OCI-LY3 (cell line): ENCODE measurements around the gene KCNA2.

Experiments used
- H2AFZ ChIP-seq: fragments of 200-600, 300-600 bp; shearing (Covaris generic); 2 replicates; pipeline ENCODE4 v1.6.0; 2014; ENCODE audit warnings: antibody characterized with exemption, low read depth, low read length
- H3K27ac ChIP-seq: fragments of 200-600, 300-600 bp; sonication (generic); 2 replicates; pipeline ENCODE4 v1.5.1; 2014; ENCODE audit warnings: mild to moderate bottlenecking, low read length, moderate library complexity, mixed read lengths
- H3K27me3 ChIP-seq: fragments of 200-600, 300-600 bp; sonication (generic); 2 replicates; pipeline ENCODE4 v1.6.1; 2014; ENCODE audit warnings: low read depth, low read length, mixed read lengths
- H3K36me3 ChIP-seq: fragments of 200-600, 300-600 bp; sonication (generic); replicated peaks from 2 replicates; pipeline ENCODE3; 2014; ENCODE audit warnings: low read depth, low read length, mixed read lengths
- H3K4me1 ChIP-seq: fragments of 300-600, 200-600 bp; sonication (generic); 2 replicates; pipeline ENCODE4 v1.6.1; 2014; ENCODE audit warnings: low read length, mixed read lengths
- H3K4me2 ChIP-seq: fragments of 200-600, 300-600 bp; sonication (generic); 2 replicates; pipeline ENCODE4 v1.6.1; 2014; ENCODE audit warnings: low read length, mixed read lengths
- H3K4me3 ChIP-seq: fragments of 300-600, 200-600 bp; sonication (generic); 2 replicates; pipeline ENCODE4 v1.5.1; 2014; ENCODE audit warnings: antibody characterized with exemption, mild to moderate bottlenecking, low read length, moderate library complexity
- H3K79me2 ChIP-seq: fragments of 300-600, 200-600 bp; shearing (Covaris generic); 2 replicates; pipeline ENCODE4 v1.6.1; 2014; ENCODE audit warnings: mild to moderate bottlenecking, low read length, mixed read lengths
- H3K9ac ChIP-seq: fragments of 300-600, 200-600 bp; shearing (Covaris generic); 2 replicates; pipeline ENCODE4 v1.6.0; 2014; ENCODE audit warnings: mild to moderate bottlenecking, low read length, moderate library complexity
- H3K9me3 ChIP-seq: fragments of 200-600, 300-600 bp; shearing (Covaris generic); 2 replicates; pipeline ENCODE4 v1.6.1; 2014; ENCODE audit warnings: low read length, mixed read lengths; ENCODE audit not compliant: insufficient read depth
- H4K20me1 ChIP-seq: fragments of 200-600, 300-600 bp; sonication (generic); 2 replicates; pipeline ENCODE4 v1.6.1; 2016; ENCODE audit warnings: low read length, mixed read lengths; ENCODE audit not compliant: insufficient read depth
- EZH2phosphoT487 ChIP-seq: fragments of 200-600 bp; shearing (Covaris generic); IDR thresholded peaks from 2 replicates; pipeline ENCODE4 v1.6.1; 2018; ENCODE audit warnings: antibody characterized with exemption, mixed run types, low read depth
- TF ChIP-seq, protein P1 (sequence below): fragments of 200-600, 300-600 bp; sonication (generic); IDR thresholded peaks from 2 replicates; pipeline ENCODE4 v1.5.1; 2014; ENCODE audit warnings: antibody characterized with exemption, low read length, low read depth

The KCNA2 gene

DNA sequence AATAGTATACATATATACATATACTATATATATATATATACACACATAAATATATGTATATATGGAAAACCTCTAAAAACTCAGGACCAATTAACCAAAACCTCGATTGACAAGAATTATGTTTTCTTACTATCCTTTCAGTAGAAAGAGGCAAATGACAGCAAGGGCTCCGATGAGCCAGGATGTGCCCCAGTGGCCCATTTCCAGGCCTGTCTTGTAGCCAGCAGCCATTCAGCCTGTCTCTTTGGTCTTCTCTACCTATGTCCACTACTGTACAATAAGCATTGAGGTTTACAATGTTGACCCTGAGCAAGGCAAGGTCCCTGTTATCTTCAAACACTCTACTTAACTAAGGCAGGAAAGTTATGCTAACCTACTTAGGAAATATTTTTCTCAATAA is 9.8 kb downstream of the KCNA2 start:
- Histone ChIP-seq H4K20me1 (no peaks in the 10 kb centered on the region), H3K79me2 (no peaks in the 10 kb centered on the region), H3K27ac (no peak overlapping the region), H3K4me1 (no peaks in the 10 kb centered on the region), H2AFZ (no peak overlapping the region), H3K4me2 (no peak overlapping the region), H3K36me3 (no peaks in the 10 kb centered on the region), H3K9me3 (no peaks in the 10 kb centered on the region), H3K9ac (no peak overlapping the region), H3K27me3 (no peaks in the 10 kb centered on the region), H3K4me3 (no peak overlapping the region)
- TF ChIP-seq, protein P1, sequence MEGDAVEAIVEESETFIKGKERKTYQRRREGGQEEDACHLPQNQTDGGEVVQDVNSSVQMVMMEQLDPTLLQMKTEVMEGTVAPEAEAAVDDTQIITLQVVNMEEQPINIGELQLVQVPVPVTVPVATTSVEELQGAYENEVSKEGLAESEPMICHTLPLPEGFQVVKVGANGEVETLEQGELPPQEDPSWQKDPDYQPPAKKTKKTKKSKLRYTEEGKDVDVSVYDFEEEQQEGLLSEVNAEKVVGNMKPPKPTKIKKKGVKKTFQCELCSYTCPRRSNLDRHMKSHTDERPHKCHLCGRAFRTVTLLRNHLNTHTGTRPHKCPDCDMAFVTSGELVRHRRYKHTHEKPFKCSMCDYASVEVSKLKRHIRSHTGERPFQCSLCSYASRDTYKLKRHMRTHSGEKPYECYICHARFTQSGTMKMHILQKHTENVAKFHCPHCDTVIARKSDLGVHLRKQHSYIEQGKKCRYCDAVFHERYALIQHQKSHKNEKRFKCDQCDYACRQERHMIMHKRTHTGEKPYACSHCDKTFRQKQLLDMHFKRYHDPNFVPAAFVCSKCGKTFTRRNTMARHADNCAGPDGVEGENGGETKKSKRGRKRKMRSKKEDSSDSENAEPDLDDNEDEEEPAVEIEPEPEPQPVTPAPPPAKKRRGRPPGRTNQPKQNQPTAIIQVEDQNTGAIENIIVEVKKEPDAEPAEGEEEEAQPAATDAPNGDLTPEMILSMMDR: no peak
- TF ChIP-seq EZH2phosphoT487: no peak

DNA sequence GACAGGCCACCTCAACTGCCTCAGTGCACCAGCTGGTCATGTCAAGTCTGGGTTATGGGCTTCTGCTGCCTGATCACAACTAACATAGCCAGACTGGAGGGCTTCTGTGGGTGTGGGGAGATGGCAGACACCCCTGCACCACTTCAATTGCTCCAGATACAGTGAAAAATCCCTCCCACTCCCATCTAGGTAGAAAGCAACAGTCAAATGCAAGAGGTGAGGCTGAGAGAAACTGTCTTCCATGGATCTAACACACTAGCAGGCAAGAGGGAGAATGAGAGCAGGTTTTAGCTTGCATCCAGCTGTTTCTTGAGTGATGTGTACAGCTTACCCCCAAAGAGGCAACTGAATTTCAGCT is 10.8 kb downstream of the KCNA2 start:
- no peak overlapping the region for H3K27ac ChIP-seq
- TF ChIP-seq EZH2phosphoT487: no peak
- no peak overlapping the region for H2AFZ ChIP-seq
- no peak overlapping the region for H3K4me3 ChIP-seq
- no peaks in the 10 kb centered on the region for H3K4me1 ChIP-seq
- no peak overlapping the region for H3K4me2 ChIP-seq
- no peaks in the 10 kb centered on the region for H3K79me2 ChIP-seq
- no peaks in the 10 kb centered on the region for H3K27me3 ChIP-seq
- H3K9me3 ChIP-seq: no peaks in the 10 kb centered on the region
- H3K9ac ChIP-seq: no peak overlapping the region
- no peaks in the 10 kb centered on the region for H4K20me1 ChIP-seq
- no peaks in the 10 kb centered on the region for H3K36me3 ChIP-seq

DNA sequence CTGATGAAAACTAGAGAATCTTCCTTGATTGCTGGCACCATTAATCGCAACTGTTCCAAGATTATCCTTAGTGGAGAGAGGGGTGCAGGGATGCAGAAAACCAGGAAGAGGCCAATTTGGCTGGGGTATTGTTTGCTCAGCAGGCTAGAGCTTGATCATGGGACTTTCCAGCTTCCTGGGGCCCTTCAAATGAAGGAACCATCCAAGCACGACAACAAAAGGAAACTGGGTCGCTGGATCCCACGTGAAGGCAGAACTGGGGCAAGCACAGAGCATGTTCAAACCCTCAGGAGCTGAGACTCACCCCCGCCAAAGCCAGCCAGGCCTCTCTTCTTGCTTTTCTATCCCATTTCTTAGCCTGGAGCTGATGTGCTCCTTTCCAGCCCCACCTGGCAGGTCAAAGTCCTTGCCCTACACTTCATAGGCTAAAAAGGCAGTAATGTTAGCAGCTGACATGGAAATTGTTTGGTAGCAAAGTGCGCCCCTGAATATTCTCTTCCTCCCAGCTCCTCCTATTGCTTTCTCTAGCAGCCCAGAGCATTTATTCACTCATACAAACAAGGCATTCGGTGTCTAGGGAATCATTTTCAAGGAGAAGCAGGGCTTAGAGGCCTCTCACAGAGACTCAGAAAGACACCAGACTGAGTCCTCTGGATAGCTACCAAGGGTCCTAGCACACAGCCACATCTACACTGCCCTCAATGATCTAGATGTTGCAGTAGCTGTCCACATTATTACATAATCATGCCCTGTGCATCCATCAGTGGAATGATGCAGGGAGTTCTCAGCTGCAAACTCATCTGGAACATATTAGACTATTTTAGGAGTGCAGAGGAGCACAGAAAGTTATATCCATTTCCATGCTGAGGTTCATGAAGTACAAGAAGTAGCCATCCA is 11.5 kb downstream of the KCNA2 start:
- Histone ChIP-seq H3K4me3 (no peak overlapping the region), H2AFZ (no peak overlapping the region), H3K9ac (no peak overlapping the region), H3K79me2 (no peaks in the 10 kb centered on the region), H3K4me1 (no peaks in the 10 kb centered on the region), H3K4me2 (no peak overlapping the region), H3K9me3 (no peaks in the 10 kb centered on the region), H3K27me3 (no peaks in the 10 kb centered on the region), H4K20me1 (no peaks in the 10 kb centered on the region), H3K36me3 (no peaks in the 10 kb centered on the region), H3K27ac (no peak overlapping the region)
- TF ChIP-seq, protein P1: no peak
- TF ChIP-seq EZH2phosphoT487: no peak

DNA sequence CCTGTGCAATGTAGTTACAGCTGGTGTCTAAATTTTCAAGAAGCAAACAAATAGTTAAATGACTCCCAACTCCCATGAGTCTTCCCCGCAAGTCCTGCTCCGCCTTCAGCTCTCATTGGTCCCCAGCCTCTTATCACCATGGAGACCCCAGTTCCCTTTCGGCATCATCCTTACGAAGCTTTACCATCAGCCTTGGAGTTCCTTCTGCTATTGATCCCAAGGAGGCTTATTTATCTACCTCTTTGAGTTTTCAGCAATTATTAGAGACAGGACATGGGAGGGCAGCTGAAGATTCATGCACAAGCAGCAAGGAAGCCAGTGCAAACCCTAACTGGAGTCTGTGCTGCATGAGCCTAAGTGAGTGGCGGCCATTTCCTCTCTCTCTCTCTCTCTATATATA is 12.3 kb downstream of the KCNA2 start:
- no peaks in the 10 kb centered on the region for H3K36me3 ChIP-seq
- no peak overlapping the region for H2AFZ ChIP-seq
- no peaks in the 10 kb centered on the region for H3K27me3 ChIP-seq
- no peak overlapping the region for H3K4me2 ChIP-seq
- no peak overlapping the region for H3K9ac ChIP-seq
- H3K27ac ChIP-seq: no peak overlapping the region
- no peak overlapping the region for H3K4me3 ChIP-seq
- no peak for TF ChIP-seq EZH2phosphoT487
- TF ChIP-seq, protein P1: no peak
- H3K4me1 ChIP-seq: no peaks in the 10 kb centered on the region
- no peaks in the 10 kb centered on the region for H4K20me1 ChIP-seq
- no peaks in the 10 kb centered on the region for H3K9me3 ChIP-seq
- no peaks in the 10 kb centered on the region for H3K79me2 ChIP-seq
